Measurements from ENCODE around the gene ALDH1L2.

Gene ALDH1L2

GRCh38 chr12:104975587-104976343 lies 108.5 kb downstream of the ALDH1L2 start:
- no peak for DNase-seq

DNA sequence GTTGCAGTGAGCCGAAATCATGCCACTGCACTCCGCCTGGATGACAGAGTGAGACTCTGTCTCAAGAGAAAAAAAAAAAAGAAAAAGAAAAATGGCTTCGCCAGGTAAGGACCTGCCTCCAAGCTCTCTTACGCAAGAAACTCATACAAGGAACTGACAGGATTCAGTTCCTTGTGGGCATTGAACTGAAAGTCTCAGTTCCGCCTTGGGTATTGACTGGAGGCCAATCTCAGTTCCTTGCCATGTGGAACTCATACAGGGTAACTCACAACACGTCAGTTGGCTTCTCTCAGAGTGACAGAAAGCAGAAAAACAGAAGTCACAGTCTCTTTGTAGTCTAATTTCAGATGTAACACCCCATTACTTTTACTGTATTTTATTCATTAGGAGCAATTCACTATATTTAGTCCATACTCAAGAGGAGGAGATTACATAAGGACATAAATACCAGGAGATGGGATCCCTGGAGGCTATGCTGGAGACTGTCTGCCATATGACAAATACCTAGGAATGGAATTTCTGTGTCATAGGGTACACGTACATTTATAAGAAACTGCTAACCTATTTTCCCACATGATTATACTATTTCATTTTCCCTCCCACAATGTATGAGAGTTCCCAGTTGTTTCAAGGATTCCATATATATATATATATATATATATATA lies 109.5 kb downstream of the ALDH1L2 start:
- DNase-seq, result no peak

DNA sequence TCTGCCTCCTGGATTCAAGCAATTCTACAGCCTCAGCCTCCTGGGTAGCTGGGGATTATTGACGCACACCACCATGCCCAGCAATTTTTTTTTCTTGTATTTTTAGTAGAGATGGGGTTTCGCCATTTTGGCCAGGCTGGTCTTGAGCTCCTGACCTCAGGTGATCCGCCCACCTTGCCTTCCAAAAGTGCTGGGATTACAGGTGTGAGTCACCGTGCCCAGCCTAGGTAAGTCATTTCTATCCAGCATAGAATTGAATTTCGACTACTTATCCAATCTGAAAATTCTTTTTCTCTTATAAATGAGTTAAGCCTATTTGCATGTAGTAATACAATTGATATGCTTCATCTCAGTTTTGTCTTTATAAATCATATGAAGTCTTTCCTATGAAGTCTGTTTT lies 111.0 kb downstream of the ALDH1L2 start:
- DNase-seq, result no peak

DNA sequence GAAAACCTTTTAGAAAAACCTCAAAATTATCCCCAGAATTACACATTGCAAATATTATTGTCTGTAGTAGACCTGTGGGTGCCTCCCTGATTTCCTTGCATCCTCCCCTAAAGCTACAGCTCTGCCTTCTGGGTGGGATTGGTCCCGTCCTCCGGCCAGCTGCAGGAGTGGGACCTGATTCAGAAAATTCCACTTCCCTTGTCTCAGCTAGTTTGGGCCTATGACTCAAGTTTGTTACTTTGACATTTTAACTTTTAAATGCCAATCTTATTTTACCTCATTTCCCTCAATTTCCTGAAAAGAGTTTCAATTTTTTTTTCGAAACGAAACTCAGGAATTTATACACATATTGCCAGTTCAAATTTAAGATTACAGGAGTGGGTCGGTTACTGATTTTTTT lies 113.0 kb downstream of the ALDH1L2 start:
- DNase-seq, result no peak
